Upper lobe of right lung (tissue), 1 donor: Measurements from ENCODE around the gene OR2T34. TPM values are rescaled to one million over a fixed set of nuclear protein-coding genes. Genes with fewer than 3 reads are reported as not detected.
"Not testable (repeated sequence)": the region's sequence is repeated elsewhere in the genome, so short reads cannot be mapped to it uniquely, and the experiment has no call there.

Source experiments
- ATAC-seq: fragments of 200-7000 bp; cut with Tn5 transposase; one replicate; pipeline ENCODE4 v1.9.1; 2020; ENCODE audit warnings: mild to moderate bottlenecking, moderate library complexity
- DNase-seq: peaks from one replicate; pipeline ENCODE4 v3.0.0-alpha.2; 2020
- H3K27ac ChIP-seq: fragments of 200-600 bp; one replicate; pipeline ENCODE4 v1.8.0; 2022
- H3K27me3 ChIP-seq: fragments of 200-600 bp; one replicate; pipeline ENCODE4 v1.8.0; 2022; ENCODE audit warnings: mild to moderate bottlenecking
- H3K36me3 ChIP-seq: fragments of 200-600 bp; one replicate; pipeline ENCODE4 v1.8.0; 2022
- H3K4me1 ChIP-seq: fragments of 200-600 bp; one replicate; pipeline ENCODE4 v1.8.0; 2022
- H3K4me3 ChIP-seq: fragments of 200-600 bp; one replicate; pipeline ENCODE4 v1.8.0; 2022; ENCODE audit warnings: mild to moderate bottlenecking
- H3K9me3 ChIP-seq: fragments of 200-600 bp; one replicate; pipeline ENCODE4 v1.8.0; 2022
- intact Hi-C: fragments of 100-400 bp; cut with DNase I; formaldehyde crosslinking; loops from one replicate; pipeline ENCODE4 v1.11.0; 2022
- total RNA-seq: library from RNA; stranded (reverse); fragmentation: NEBNext Ultra II Directional; extraction: Animal tissue kit (Norgen Biotek cat#: 25700); gene quantifications from one replicate; pipeline ENCODE4 v1.2.1, GENCODE V29; 2021
- donor health status: DM: no; HTN: yes; CAD: no; lungs with severe emphysema.

The OR2T34 gene
- total RNA-seq, 1 donor from 2014 or later = not detected

DNA sequence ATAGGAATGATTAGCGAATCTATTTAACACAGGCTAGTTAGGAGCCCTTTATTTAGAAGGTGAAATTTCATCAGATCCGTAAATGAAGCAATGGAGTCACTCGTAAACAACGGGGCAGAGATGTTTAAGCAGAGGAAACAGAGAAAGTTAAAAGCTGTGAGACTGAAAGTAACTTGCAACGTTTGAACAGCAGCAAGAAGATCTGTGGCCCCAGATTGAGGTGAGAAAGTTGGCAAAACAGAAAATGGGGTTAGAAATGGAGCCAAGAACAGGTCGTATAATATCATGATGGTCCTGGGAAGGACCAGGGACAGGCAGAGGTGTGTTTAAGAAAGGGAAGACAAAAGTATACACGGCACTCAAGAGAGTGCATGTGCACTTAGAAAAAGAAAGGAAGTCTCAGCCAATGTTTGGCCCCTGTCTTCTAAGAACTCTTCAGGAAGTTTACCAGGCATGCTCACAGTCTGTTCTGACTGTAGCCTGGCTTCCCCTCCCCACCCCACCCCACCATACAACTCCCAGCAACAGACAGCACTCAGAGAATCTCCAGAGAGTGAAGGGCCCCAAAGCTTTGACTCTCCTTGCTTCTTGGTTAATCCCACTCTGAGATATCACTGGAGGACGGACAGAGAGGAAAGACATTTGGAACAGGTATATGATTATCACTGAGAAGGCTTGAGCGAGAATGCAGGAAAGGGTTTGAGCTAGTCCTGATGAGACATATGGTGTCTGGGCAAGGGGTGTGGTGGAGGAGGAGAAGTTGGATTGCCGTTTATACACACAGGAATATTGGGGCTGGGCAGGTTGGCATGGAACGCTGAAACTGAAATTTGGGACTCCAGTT lies 8.8 kb downstream of the OR2T34 start:
- H3K27me3 ChIP-seq, ATAC-seq, intact Hi-C loops, H3K9me3 ChIP-seq, H3K27ac ChIP-seq, H3K4me1 ChIP-seq, H3K36me3 ChIP-seq, DNase-seq, H3K4me3 ChIP-seq: not testable (repeated sequence)

DNA sequence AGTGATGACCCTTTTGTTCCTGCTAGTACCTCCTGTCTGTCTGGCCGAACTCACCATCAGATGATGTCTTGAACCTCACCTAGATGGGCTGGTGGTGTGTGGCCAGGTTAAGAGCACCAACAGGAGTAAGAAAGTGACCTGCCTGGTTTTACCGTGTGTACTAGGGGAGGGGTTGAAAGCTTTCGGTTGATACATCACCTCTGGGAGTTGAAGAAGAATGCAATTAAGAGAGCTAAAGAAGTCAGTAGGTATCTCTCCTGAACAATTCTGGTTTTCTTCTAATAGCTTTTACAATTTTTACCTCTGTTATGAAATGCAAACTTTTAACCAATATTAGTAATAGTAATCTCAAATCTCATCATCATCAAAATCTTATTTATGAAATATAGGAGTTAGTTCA lies 11.9 kb downstream of the OR2T34 start, which contains the start of gene OR2T29:
Gene OR2T29, minus strand, starts transcription at position 101 of the 400 bp plus-strand sequence. CDS start 3,281 bp downstream, outside the sequence.
- H3K36me3 ChIP-seq, ATAC-seq, DNase-seq, intact Hi-C loops, H3K4me1 ChIP-seq, H3K27ac ChIP-seq, H3K4me3 ChIP-seq, H3K27me3 ChIP-seq, H3K9me3 ChIP-seq: not testable (repeated sequence)

DNA sequence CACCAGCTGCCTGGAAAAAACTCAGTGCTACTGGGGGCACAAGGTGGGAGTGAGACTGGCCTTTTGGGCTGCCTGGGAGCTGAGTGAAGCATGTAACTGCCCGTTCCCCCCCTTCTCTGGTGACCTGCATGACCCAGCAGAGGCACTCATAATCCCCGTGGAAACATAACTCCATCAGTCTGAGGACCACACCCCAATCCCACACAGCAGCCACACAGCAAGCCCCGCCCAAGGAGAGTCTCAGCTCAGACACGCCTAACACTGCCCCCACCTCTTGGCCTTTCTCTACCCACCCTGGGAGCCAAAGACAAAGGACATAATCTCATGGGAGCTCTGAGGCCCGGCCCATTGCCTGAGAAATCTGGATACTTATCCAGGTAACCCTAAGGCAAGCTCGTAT lies 23.5 kb downstream of the OR2T34 start:
- H3K27ac ChIP-seq, H3K4me1 ChIP-seq, H3K36me3 ChIP-seq, H3K4me3 ChIP-seq, DNase-seq, intact Hi-C loops, H3K9me3 ChIP-seq, H3K27me3 ChIP-seq: not testable (repeated sequence)
- ATAC-seq = peak; percentile 30

DNA sequence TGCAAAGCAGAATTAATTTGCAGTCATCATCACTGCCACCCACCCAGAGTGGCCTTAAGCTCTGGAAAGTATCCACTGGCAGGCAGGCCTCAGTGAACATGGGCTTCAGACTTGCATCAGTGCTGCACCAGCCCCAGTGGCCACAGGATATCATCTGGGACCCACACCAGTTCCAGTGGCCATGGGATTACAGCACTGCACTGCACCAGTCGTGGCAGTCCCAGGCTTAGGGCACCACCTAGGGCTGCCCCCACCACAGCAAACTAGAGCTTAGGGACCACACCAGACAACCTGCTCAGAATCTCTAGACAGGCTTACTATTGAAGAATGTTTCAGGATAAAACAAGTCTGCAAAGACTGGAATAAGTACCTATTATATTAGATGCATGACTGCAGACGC lies 27.2 kb downstream of the OR2T34 start:
- intact Hi-C loops, H3K36me3 ChIP-seq, H3K4me3 ChIP-seq, H3K27me3 ChIP-seq, DNase-seq, H3K4me1 ChIP-seq, H3K9me3 ChIP-seq, H3K27ac ChIP-seq: not testable (repeated sequence)
- peak; percentile 15 for ATAC-seq

DNA sequence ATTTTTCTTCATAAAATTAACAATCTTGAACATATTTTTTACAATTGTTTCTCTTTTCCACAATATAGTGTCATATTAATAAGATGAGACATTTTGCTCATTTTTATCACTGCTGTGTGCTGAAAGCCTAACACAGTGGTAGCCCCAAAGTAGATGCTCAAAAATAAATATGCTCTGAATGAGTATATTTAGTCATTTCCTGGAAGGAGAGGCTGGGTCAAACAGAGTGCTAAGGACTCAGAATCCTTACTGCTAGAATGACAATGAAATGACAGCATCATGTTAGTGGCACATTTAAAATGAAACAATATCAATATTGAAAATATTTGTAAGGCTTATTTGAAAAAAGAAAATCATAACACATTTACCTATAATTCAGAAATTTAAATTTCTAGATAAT lies 37.1 kb downstream of the OR2T34 start:
- DNase-seq, H3K36me3 ChIP-seq, H3K9me3 ChIP-seq, H3K4me3 ChIP-seq, H3K27me3 ChIP-seq, H3K4me1 ChIP-seq, ATAC-seq, intact Hi-C loops, H3K27ac ChIP-seq: not testable (repeated sequence)

Other genes starting within 250 kb of the OR2T34 start
- not detected for gene OR14C36, start 226.0 kb downstream of the OR2T34 start, total RNA-seq
- not detected for gene OR2T4, start 213.1 kb downstream of the OR2T34 start, total RNA-seq
- gene OR2T6, start 199.0 kb downstream of the OR2T34 start, total RNA-seq = not detected
- not detected for gene OR2T1, start 171.7 kb downstream of the OR2T34 start, total RNA-seq
- gene OR2T2, start 129.1 kb downstream of the OR2T34 start, total RNA-seq = not detected
- gene OR2T3, start 101.4 kb downstream of the OR2T34 start, total RNA-seq = not detected
- gene OR2T5, start 86.2 kb downstream of the OR2T34 start, total RNA-seq = not detected
- gene OR2G6, start 66.7 kb downstream of the OR2T34 start, total RNA-seq = not detected
- gene OR2T29, start 12.0 kb downstream of the OR2T34 start, total RNA-seq = not detected
- not detected for gene OR2T10, start 22.9 kb upstream of the OR2T34 start, total RNA-seq
- gene OR2T11, start 60.3 kb upstream of the OR2T34 start, total RNA-seq = not detected
- not detected for gene OR2T35, start 70.5 kb upstream of the OR2T34 start, total RNA-seq
- not detected for gene OR2T27, start 80.8 kb upstream of the OR2T34 start, total RNA-seq
- gene OR14I1, start 128.0 kb upstream of the OR2T34 start, total RNA-seq = not detected
- not detected for gene LYPD8, start 181.0 kb upstream of the OR2T34 start, total RNA-seq